Testis (tissue), 3 donors: ENCODE data around the gene ZNF485. TPM values are rescaled to one million over a fixed set of nuclear protein-coding genes. Genes with fewer than 3 reads are reported as not detected.

ENCODE experiments used
- DNase-seq: peaks from one replicate; pipeline ENCODE4 v3.0.0-alpha.2; 2019
- H3K27ac ChIP-seq, 2 donors: fragments of 200-600 bp; sonication (generic); one replicate each; pipeline ENCODE4 v1.5.1; 2019
- H3K27me3 ChIP-seq: fragments of 200-600 bp; sonication (generic); one replicate; pipeline ENCODE4 v1.5.1; 2019
- H3K36me3 ChIP-seq: fragments of 200-600 bp; sonication (generic); one replicate; pipeline ENCODE4 v1.5.1; 2017; ENCODE audit warnings: low read depth; ENCODE audit errors: missing control alignments
- H3K4me1 ChIP-seq: fragments of 200-600 bp; sonication (generic); one replicate; pipeline ENCODE4 v1.5.1; 2019
- H3K4me3 ChIP-seq, 2 donors: fragments of 200-600 bp; sonication (generic); one replicate each; pipeline ENCODE4 v1.5.1; 2017 to 2019
- H3K9me3 ChIP-seq: fragments of 200-600 bp; sonication (generic); one replicate; pipeline ENCODE4 v1.5.1; 2017
- POLR2A ChIP-seq: fragments of 450-650 bp; IDR thresholded peaks from one replicate; pipeline ENCODE4 v1.6.1; 2017; ENCODE audit warnings: antibody characterized with exemption, mild to moderate bottlenecking, moderate library complexity
- WGBS, 2 donors: methylation state at CpG; one replicate each; pipeline ENCODE4 v1.1.5; 2018; 5-methylcytosine and 5-hydroxymethylcytosine counted together
- intact Hi-C: fragments of 100-400 bp; cut with DNase I; formaldehyde crosslinking; loops from one replicate; pipeline ENCODE4 v1.15.1; 2023; ENCODE audit warnings: low total_unique reads
- polyA plus RNA-seq: library from polyadenylated mRNA; stranded (reverse); fragments of 350-450 nt; fragmentation: Illumina TruSeq; extraction: RNeasy Lipid Tissue Mini Kit (QIAGEN cat#74804); gene quantifications from one replicate; pipeline ENCODE4 v1.2.3, GENCODE V29; 2014; ENCODE audit warnings: low read depth, low replicate concordance; ENCODE audit not compliant: insufficient read depth
- total RNA-seq, 2 donors: library from RNA; depleted of rRNA; stranded (reverse); fragments of >200 nt; gene quantifications; one replicate each; pipeline ENCODE4 v1.2.3, GENCODE V29; 2016
- TF ChIP-seq, protein P1 (sequence below), 3 experiments: fragments of 450-650 bp in 2 of 3; fragments of 200-600 bp in 1 of 3; sonication (generic) in 1 of 3; IDR thresholded peaks; one replicate each; pipeline ENCODE4 v1.5.1; 2016 to 2019; ENCODE audit warnings: antibody characterized with exemption in 3 of 3, mild to moderate bottlenecking in 2 of 3, moderate library complexity in 1 of 3

The ZNF485 gene
- total and polyA plus RNA-seq, 3 donors from 2014 or later: 5.8 to 10.0 (median 8.8) TPM

GRCh38 chr10:43649185-43649523, 42.9 kb downstream of the ZNF485 start:
- Histone ChIP-seq H3K4me1 (no peaks in the 10 kb centered on the region), H3K4me3 (peak overlapping the region; percentile 89 to 93), H3K27ac (peak overlapping the region; percentile 85 to 90), H3K36me3 (no peaks in the 10 kb centered on the region), H3K9me3 (no peaks in the 10 kb centered on the region), H3K27me3 (no peaks in the 10 kb centered on the region)
- no peak for DNase-seq
- TF ChIP-seq, protein P1, sequence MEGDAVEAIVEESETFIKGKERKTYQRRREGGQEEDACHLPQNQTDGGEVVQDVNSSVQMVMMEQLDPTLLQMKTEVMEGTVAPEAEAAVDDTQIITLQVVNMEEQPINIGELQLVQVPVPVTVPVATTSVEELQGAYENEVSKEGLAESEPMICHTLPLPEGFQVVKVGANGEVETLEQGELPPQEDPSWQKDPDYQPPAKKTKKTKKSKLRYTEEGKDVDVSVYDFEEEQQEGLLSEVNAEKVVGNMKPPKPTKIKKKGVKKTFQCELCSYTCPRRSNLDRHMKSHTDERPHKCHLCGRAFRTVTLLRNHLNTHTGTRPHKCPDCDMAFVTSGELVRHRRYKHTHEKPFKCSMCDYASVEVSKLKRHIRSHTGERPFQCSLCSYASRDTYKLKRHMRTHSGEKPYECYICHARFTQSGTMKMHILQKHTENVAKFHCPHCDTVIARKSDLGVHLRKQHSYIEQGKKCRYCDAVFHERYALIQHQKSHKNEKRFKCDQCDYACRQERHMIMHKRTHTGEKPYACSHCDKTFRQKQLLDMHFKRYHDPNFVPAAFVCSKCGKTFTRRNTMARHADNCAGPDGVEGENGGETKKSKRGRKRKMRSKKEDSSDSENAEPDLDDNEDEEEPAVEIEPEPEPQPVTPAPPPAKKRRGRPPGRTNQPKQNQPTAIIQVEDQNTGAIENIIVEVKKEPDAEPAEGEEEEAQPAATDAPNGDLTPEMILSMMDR (IDR thresholded peaks at IDR 0.05): no peak
- no peak for TF ChIP-seq POLR2A
- WGBS, 2 donors: 10 to 23% methylated on average over 9 to 14 of the region's 14 CpGs
- intact Hi-C loops: no loop called here

GRCh38 chr10:43653746-43654145, 47.5 kb downstream of the ZNF485 start:
- H3K27ac ChIP-seq: no peak overlapping the region
- 56 to 74% methylated on average over 2 of the region's 2 CpGs for WGBS, 2 donors
- no peaks in the 10 kb centered on the region for H3K27me3 ChIP-seq
- H3K4me1 ChIP-seq: no peaks in the 10 kb centered on the region
- H3K36me3 ChIP-seq: no peaks in the 10 kb centered on the region
- no peak for DNase-seq
- no peaks in the 10 kb centered on the region for H3K9me3 ChIP-seq
- no peak overlapping the region for H3K4me3 ChIP-seq
- intact Hi-C loops: no loop called here
- TF ChIP-seq, protein P1 (IDR thresholded peaks at IDR 0.05): no peak
- no peak for TF ChIP-seq POLR2A

DNA sequence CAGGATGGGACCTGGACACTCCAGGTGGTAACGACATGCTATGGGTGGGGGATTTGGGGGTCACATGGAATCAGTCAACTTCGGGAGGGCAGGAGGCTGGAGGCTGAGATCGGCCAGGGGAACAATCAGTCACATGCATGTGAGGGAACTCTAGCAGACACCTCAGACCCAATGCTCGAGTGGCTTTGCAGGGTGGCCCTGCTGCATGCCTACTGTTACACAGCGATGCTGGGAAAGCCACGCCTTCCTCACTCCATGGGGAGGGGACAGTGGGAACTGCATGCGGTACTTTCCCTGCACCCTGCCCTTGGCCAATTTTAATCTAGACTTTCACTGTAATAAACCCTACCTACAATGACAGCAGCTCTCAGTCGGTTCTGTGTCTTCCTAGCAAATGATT, 49.1 kb downstream of the ZNF485 start:
- Histone ChIP-seq H3K27me3 (no peaks in the 10 kb centered on the region), H3K36me3 (no peaks in the 10 kb centered on the region), H3K4me3 (no peak overlapping the region), H3K4me1 (no peaks in the 10 kb centered on the region), H3K9me3 (no peaks in the 10 kb centered on the region), H3K27ac (no peak overlapping the region)
- intact Hi-C loops: no loop called here
- DNase-seq: no peak
- 81% methylated on average over 7 to 8 of the region's 8 CpGs for WGBS, 2 donors
- TF ChIP-seq, protein P1 (IDR thresholded peaks at IDR 0.05): no peak
- TF ChIP-seq POLR2A: no peak

DNA sequence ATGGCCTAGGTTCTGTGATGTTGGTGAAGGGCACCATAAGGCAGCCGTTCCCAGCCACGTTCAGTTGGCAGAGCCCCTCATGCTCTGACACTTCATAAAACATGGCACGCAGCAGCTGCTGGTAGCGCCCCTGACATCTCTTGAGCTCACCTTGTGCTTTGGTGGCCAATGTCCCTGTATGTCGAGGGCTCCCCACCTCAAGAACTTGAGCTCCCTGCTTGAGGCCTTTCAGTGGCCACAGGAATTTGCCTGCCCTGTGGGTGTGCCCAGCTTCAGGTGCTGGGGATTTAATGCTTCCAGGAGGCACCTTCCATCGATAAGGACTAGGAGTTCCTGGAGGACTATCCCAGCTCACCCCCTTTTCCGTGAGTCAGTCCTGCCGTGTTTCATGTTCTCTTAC, 52.0 kb downstream of the ZNF485 start:
- no peaks in the 10 kb centered on the region for H3K27me3 ChIP-seq
- no peak overlapping the region for H3K4me3 ChIP-seq
- H3K36me3 ChIP-seq: no peaks in the 10 kb centered on the region
- no peak overlapping the region for H3K27ac ChIP-seq
- no peaks in the 10 kb centered on the region for H3K9me3 ChIP-seq
- 87 to 89% methylated on average over 6 to 8 of the region's 8 CpGs for WGBS, 2 donors
- intact Hi-C loops: no loop called here
- no peaks in the 10 kb centered on the region for H3K4me1 ChIP-seq
- DNase-seq: no peak
- TF ChIP-seq, protein P1 (IDR thresholded peaks at IDR 0.05): no peak
- TF ChIP-seq POLR2A: no peak

- H3K27ac ChIP-seq: no peak overlapping the region
- no peaks in the 10 kb centered on the region for H3K27me3 ChIP-seq
- H3K4me3 ChIP-seq: no peak overlapping the region
- no peak for DNase-seq
- TF ChIP-seq, protein P1 (IDR thresholded peaks at IDR 0.05): no peak
- no peak for TF ChIP-seq POLR2A
- H3K9me3 ChIP-seq: no peaks in the 10 kb centered on the region
- intact Hi-C loops: no loop called here
- 51 to 60% methylated on average over 3 of the region's 3 CpGs for WGBS, 2 donors
- peaks cover 6% of the 10 kb centered on the region for H3K4me1 ChIP-seq
- H3K36me3 ChIP-seq: no peaks in the 10 kb centered on the region
Measured at GRCh38 chr10:43665054-43665453, 58.8 kb downstream of the ZNF485 start.
